ENCODE measurements around the gene BRD3. TPM values are rescaled to one million over a fixed set of nuclear protein-coding genes. Genes with fewer than 3 reads are reported as not detected.

BRD3 gene
- polyA plus RNA-seq, 1 donor: 22.7 TPM

- Histone ChIP-seq H3K4me1 (ENCODE audit: control insufficient read depth, insufficient read depth, low read length) (peaks cover 61% of the 10 kb centered on the region), H3K4me3 (ENCODE audit: low read length) (no peak overlapping the region), H3K9me3 (ENCODE audit: control insufficient read depth, low read depth, low read length) (no peaks in the 10 kb centered on the region), H3K27me3 (ENCODE audit: control insufficient read depth, insufficient read depth, low read length) (no peaks in the 10 kb centered on the region), H3K27ac (ENCODE audit: low read length) (no peak overlapping the region), H3K36me3 (ENCODE audit: control insufficient read depth, insufficient read depth, low read length) (peaks cover 7% of the 10 kb centered on the region)
- DNase-seq: no peak
- WGBS (ENCODE audit: insufficient coverage, low lambda C conversion rate): no CpG with 5 or more reads among the region's 14 CpGs
Measured at GRCh38 chr9:133981589-133981957, 86.3 kb downstream of the BRD3 start.

- Histone ChIP-seq H3K27me3 (ENCODE audit: control insufficient read depth, insufficient read depth, low read length) (no peaks in the 10 kb centered on the region), H3K4me3 (ENCODE audit: low read length) (no peak overlapping the region), H3K27ac (ENCODE audit: low read length) (no peak overlapping the region), H3K4me1 (ENCODE audit: control insufficient read depth, insufficient read depth, low read length) (peaks cover 61% of the 10 kb centered on the region), H3K36me3 (ENCODE audit: control insufficient read depth, insufficient read depth, low read length) (peaks cover 3% of the 10 kb centered on the region), H3K9me3 (ENCODE audit: control insufficient read depth, low read depth, low read length) (no peaks in the 10 kb centered on the region)
- no peak for DNase-seq
- WGBS (ENCODE audit: insufficient coverage, low lambda C conversion rate): no CpG with 5 or more reads among the region's 25 CpGs
Measured at GRCh38 chr9:133980864-133981588, 86.8 kb downstream of the BRD3 start.

Other genes with a start within 250 kb of the BRD3 start
- gene VAV2, start 75.7 kb downstream of the BRD3 start, polyA plus RNA-seq: 48.4 TPM
- 8.4 TPM for gene BRD3OS, start 42.5 kb downstream of the BRD3 start, polyA plus RNA-seq
- 30.4 TPM for gene WDR5, start 68.1 kb upstream of the BRD3 start, polyA plus RNA-seq
- not detected for gene RNU6ATAC, start 96.5 kb upstream of the BRD3 start, polyA plus RNA-seq